SK-N-SH (cell line): ENCODE data around the gene CAMKMT. TPM values are rescaled to one million over a fixed set of nuclear protein-coding genes. Genes with fewer than 3 reads are reported as not detected.
A peak's percentile ranks its signal among the peaks of the same experiment; 100 is the strongest.

Source experiments
- CTCF ChIA-PET: fragments of 300-600, 350-600 bp; formaldehyde crosslinking; extraction: SDS; loops from one replicate; lab custom pipeline; 2021; lab: Yijun Ruan, JAX
- POLR2A ChIA-PET: fragments of 350-600 bp; sonication (Branson Sonifier 250); formaldehyde crosslinking; extraction: SDS; loops from one replicate; lab custom pipeline; 2020; ENCODE audit warnings: antibody characterized with exemption, inconsistent platforms; lab: Yijun Ruan, JAX
- DNase-seq: peaks from one replicate; pipeline ENCODE4 v3.0.0; 2012
- H2AFZ ChIP-seq: fragments of 200-600 bp; sonication (generic); 2 replicates; pipeline ENCODE4 v1.8.1; 2016; ENCODE audit warnings: antibody characterized with exemption, mild to moderate bottlenecking, low read depth
- H3F3A ChIP-seq: fragments of 200-600 bp; sonication (generic); replicated peaks from 2 replicates; pipeline ENCODE3; 2016; ENCODE audit warnings: antibody characterized with exemption, mild to moderate bottlenecking; ENCODE audit not compliant: insufficient read depth
- H3K27ac ChIP-seq, 2 experiments: fragments of 200-500 bp in 1 of 2; fragments of 200-600 bp in 1 of 2; sonication (Bioruptor generic) in 1 of 2; sonication (generic), shearing (Covaris generic) in 1 of 2; 2 replicates each; pipeline versions ENCODE4 v1.5.1 to v1.6.1; 2014 to 2016; ENCODE audit warnings: low read depth in 2 of 2, inconsistent platforms in 1 of 2, low read length in 1 of 2, mild to moderate bottlenecking in 1 of 2, mixed read lengths in 1 of 2
- H3K27me3 ChIP-seq: fragments of 200-600 bp; sonication (generic), shearing (Covaris generic); 2 replicates; pipeline ENCODE4 v1.6.1; 2016; ENCODE audit warnings: mixed run types; ENCODE audit not compliant: insufficient read depth
- H3K36me3 ChIP-seq, 2 experiments: fragments of 200-500 bp in 1 of 2; fragments of 200-600 bp in 1 of 2; sonication (Bioruptor generic) in 1 of 2; sonication (generic) in 1 of 2; replicated peaks in 1 of 2; 2 replicates each; pipeline versions ENCODE3 to v1.5.1; 2014 to 2016; ENCODE audit warnings: low read length in 1 of 2, mild to moderate bottlenecking in 1 of 2; ENCODE audit not compliant: insufficient read depth in 2 of 2, control insufficient read depth in 1 of 2
- H3K4me1 ChIP-seq, 2 experiments: fragments of 200-500 bp in 1 of 2; fragments of 200-600 bp in 1 of 2; sonication (Bioruptor generic) in 1 of 2; sonication (generic), shearing (Covaris generic) in 1 of 2; 2 replicates each; pipeline versions ENCODE4 v1.5.1 to v1.6.1; 2014 to 2016; ENCODE audit warnings: low read depth in 1 of 2, low read length in 1 of 2, mixed run types in 1 of 2; ENCODE audit not compliant: insufficient read depth in 2 of 2, control insufficient read depth in 1 of 2
- H3K4me2 ChIP-seq: fragments of 200-600 bp; sonication (generic), shearing (Covaris generic); 2 replicates; pipeline ENCODE4 v1.6.1; 2017; ENCODE audit warnings: mixed run types
- H3K4me3 ChIP-seq, 2 experiments: fragments of 200-500 bp in 1 of 2; fragments of 200-600 bp in 1 of 2; sonication (Bioruptor generic) in 1 of 2; sonication (generic), shearing (Covaris generic) in 1 of 2; 2 replicates each; pipeline versions ENCODE4 v1.5.1 to v1.8.1; 2014 to 2016; ENCODE audit warnings: low read depth in 2 of 2, inconsistent platforms in 1 of 2, low read length in 1 of 2, mild to moderate bottlenecking in 1 of 2, mixed read lengths in 1 of 2, moderate library complexity in 1 of 2
- H3K79me2 ChIP-seq: fragments of 200-600 bp; sonication (generic); 2 replicates; pipeline ENCODE4 v1.8.1; 2017; ENCODE audit warnings: mild to moderate bottlenecking; ENCODE audit not compliant: insufficient read depth
- H3K9ac ChIP-seq: fragments of 200-600 bp; sonication (generic); 2 replicates; pipeline ENCODE4 v1.6.1; 2017; ENCODE audit warnings: mixed run types
- H3K9me2 ChIP-seq: fragments of 200-600 bp; sonication (generic); 2 replicates; pipeline ENCODE4 v1.6.1; 2017; ENCODE audit warnings: mixed run types
- H3K9me3 ChIP-seq: fragments of 200-600 bp; sonication (generic); 2 replicates; pipeline ENCODE4 v1.6.1; 2017; ENCODE audit warnings: mixed run types, mild to moderate bottlenecking, moderate library complexity
- H4K20me1 ChIP-seq: fragments of 200-600 bp; sonication (generic); 2 replicates; pipeline ENCODE4 v1.6.1; 2017; ENCODE audit warnings: mild to moderate bottlenecking, mixed run types; ENCODE audit not compliant: insufficient read depth
- ELF1 ChIP-seq: IDR thresholded peaks from 2 replicates; pipeline ENCODE4 v1.4.0; 2012
- EP300 ChIP-seq, 2 experiments: IDR thresholded peaks; 2 replicates each; pipeline versions ENCODE4 v1.4.0 to v1.6.1; 2012; ENCODE audit warnings: borderline replicate concordance in 1 of 2, low read depth in 1 of 2, low read length in 1 of 2
- FOXJ3 ChIP-seq: sonication (generic); formaldehyde crosslinking; IDR thresholded peaks from 2 replicates; pipeline ENCODE4 v1.5.1; 2020; ENCODE audit warnings: mild to moderate bottlenecking, missing genetic modification reagents
- GABPA ChIP-seq: IDR thresholded peaks from 2 replicates; pipeline ENCODE4 v1.4.0; 2012; ENCODE audit warnings: low read depth, mild to moderate bottlenecking
- GATA2 ChIP-seq: sonication (generic); formaldehyde crosslinking; IDR thresholded peaks from 2 replicates; pipeline ENCODE4 v1.5.0; 2020; ENCODE audit warnings: mild to moderate bottlenecking, missing genetic modification reagents
- JUND ChIP-seq: IDR thresholded peaks from 2 replicates; pipeline ENCODE4 v1.4.0; 2012
- MAX ChIP-seq: IDR thresholded peaks from 2 replicates; pipeline ENCODE4 v1.4.0; 2012; ENCODE audit warnings: low read depth
- MXI1 ChIP-seq: IDR thresholded peaks from 2 replicates; pipeline ENCODE4 v1.6.1; 2012; ENCODE audit warnings: mild to moderate bottlenecking, low read depth, low read length, improper control_type of control experiment
- NFIC ChIP-seq: IDR thresholded peaks from 2 replicates; pipeline ENCODE4 v1.4.0; 2012; ENCODE audit warnings: borderline replicate concordance
- PBX3 ChIP-seq: IDR thresholded peaks from 2 replicates; pipeline ENCODE4; 2012
- RFX5 ChIP-seq: IDR thresholded peaks from 2 replicates; pipeline ENCODE4 v1.6.1; 2012; ENCODE audit warnings: mild to moderate bottlenecking, improper control_type of control experiment, low read length
- SIN3A ChIP-seq: IDR thresholded peaks from 2 replicates; pipeline ENCODE4 v1.6.1; 2012; ENCODE audit warnings: low read depth, mild to moderate bottlenecking, low read length, moderate library complexity, borderline replicate concordance
- TEAD4 ChIP-seq: IDR thresholded peaks from 2 replicates; pipeline ENCODE4 v1.4.0; 2012; ENCODE audit warnings: mild to moderate bottlenecking, borderline replicate concordance; ENCODE audit not compliant: insufficient read depth
- USF2 ChIP-seq: fragments of 150-350 bp; IDR thresholded peaks from 2 replicates; pipeline ENCODE4 v1.6.1; 2017; ENCODE audit warnings: antibody characterized with exemption, low read length, low read depth, borderline replicate concordance
- WGBS: methylation state at CpG from one replicate; pipeline ENCODE4 v1.1.6; 2017; ENCODE audit warnings: low lambda C conversion rate; 5-methylcytosine and 5-hydroxymethylcytosine counted together
- polyA plus RNA-seq, 3 experiments: library from polyadenylated mRNA; depleted of rRNA; stranded (reverse); fragments of >200 nt; gene quantifications; 2 replicates each; pipeline ENCODE4 v1.2.3, GENCODE V29; 2012

CAMKMT gene
- polyA plus RNA-seq, 1 of the 3 experiments (the other 2 are of a cell fraction), result 5.9 TPM

DNA sequence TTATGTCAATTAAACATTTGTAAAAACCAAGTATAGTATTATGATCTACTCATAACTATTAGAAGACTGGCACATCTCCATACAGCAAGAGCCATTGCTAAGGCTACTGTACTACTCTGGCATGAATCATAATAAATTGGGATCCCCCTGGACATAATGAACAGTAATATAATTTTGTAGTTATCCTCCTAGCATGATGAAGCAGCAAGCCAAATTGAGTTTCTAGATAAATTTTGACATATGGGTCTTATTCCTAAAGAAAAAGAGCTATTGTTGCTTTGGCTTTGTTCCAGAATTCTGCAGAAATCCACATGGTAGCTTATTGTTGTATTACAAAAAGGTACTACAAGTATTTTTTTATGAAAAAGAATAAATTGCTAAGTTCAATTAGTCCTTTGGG, 204.3 kb downstream of the CAMKMT start (continued):
- TF ChIP-seq USF2 (no peak), MXI1 (peak; percentile 67; the same call in 1 of the 2 replicates), SIN3A (no peak), RFX5 (no peak), FOXJ3 (CRISPR knock-in tag) (no peak), ELF1 (no peak), TEAD4 (peak; percentile 79; the same call in 1 of the 2 replicates), GABPA (no peak), NFIC (peak; percentile 72), JUND (peak; percentile 19; the same call in 1 of the 2 replicates)

- H3K9me2 ChIP-seq, result no peaks in the 10 kb centered on the region
- ChIA-PET CTCF (interaction anchor here (0.6 to 2.4 kb wide), 4 partner anchors 8 to 386 kb away, joined by 3 to 9 read pairs (median 6); no protein-coding TSS in a partner anchor), POLR2A (interaction anchor here (0.7 kb wide), 1 partner anchor 442 kb away, joined by 3 read pairs; no protein-coding TSS in a partner anchor)
- H3K79me2 ChIP-seq, result no peaks in the 10 kb centered on the region
- H3K9me3 ChIP-seq, result no peaks in the 10 kb centered on the region
- WGBS, result 92% methylated on average over 2 of the region's 2 CpGs
- no peak overlapping the region for H2AFZ ChIP-seq
- DNase-seq, result no peak
- no peak overlapping the region for H3K4me2 ChIP-seq
- no peaks in the 10 kb centered on the region for H4K20me1 ChIP-seq
- peaks cover 0 to 30% of the 10 kb centered on the region in 2 experiments; a peak in 2 of 4 replicates for H3K4me1 ChIP-seq
- H3K9ac ChIP-seq, result no peak overlapping the region
- peaks cover 6% of the 10 kb centered on the region for H3F3A ChIP-seq
- no peak overlapping the region for H3K4me3 ChIP-seq
- TF ChIP-seq GATA2 (0 out of 2 replicates have a peak, but pooled peaks have one; percentile 31), PBX3 (no peak), EP300 (IDR thresholded peaks at IDR 0.05; ENCODE audit: borderline replicate concordance in 1 of 2, low read depth in 1 of 2, low read length in 1 of 2) (no peak)
- H3K27me3 ChIP-seq, result no peaks in the 10 kb centered on the region
- H3K27ac ChIP-seq, result peak overlapping the region in 1 of 2 experiments; percentile 25; a peak in 1 of 4 replicates
- H3K36me3 ChIP-seq, result no peaks in the 10 kb centered on the region
Observed at GRCh38 chr2:44569491-44569890, 207.7 kb downstream of the CAMKMT start.

- Histone ChIP-seq H3K27ac (peak overlapping the region in 1 of 2 experiments; percentile 25; a peak in 2 of 4 replicates), H2AFZ (no peak overlapping the region), H3K9me2 (no peaks in the 10 kb centered on the region), H3K9me3 (no peaks in the 10 kb centered on the region), H3K27me3 (no peaks in the 10 kb centered on the region), H3K4me3 (no peak overlapping the region), H3F3A (peaks cover 6% of the 10 kb centered on the region), H3K9ac (no peak overlapping the region), H3K4me2 (no peak overlapping the region), H3K4me1 (peaks cover 0 to 30% of the 10 kb centered on the region in 2 experiments; a peak in 2 of 4 replicates), H3K79me2 (no peaks in the 10 kb centered on the region), H3K36me3 (no peaks in the 10 kb centered on the region), H4K20me1 (no peaks in the 10 kb centered on the region)
- WGBS, result 73% methylated on average over 2 of the region's 2 CpGs
- CTCF ChIA-PET, result interaction anchor here (0.8 to 2.4 kb wide), 8 partner anchors 9 to 385 kb away, joined by 3 to 9 read pairs (median 4); no protein-coding TSS in a partner anchor
- no peak for DNase-seq
- TF ChIP-seq MAX (no peak), EP300 (IDR thresholded peaks at IDR 0.05; ENCODE audit: borderline replicate concordance in 1 of 2, low read depth in 1 of 2, low read length in 1 of 2) (peak in 1 of 2 experiments; percentile 24; a peak in 1 of 4 replicates)
- POLR2A ChIA-PET, result no interaction called here
Observed at GRCh38 chr2:44570271-44570670, 208.5 kb downstream of the CAMKMT start.
